HT1080 (cell line): ENCODE results near the gene CCM2L. TPM values are rescaled to one million over a fixed set of nuclear protein-coding genes. Genes with fewer than 3 reads are reported as not detected.

Source experiments
- small RNA-seq: library from RNA; depleted of rRNA; stranded (forward); fragments of <200 nt; gene quantifications from one replicate; pipeline ENCODE3, GENCODE V24; 2014
- total RNA-seq: library from RNA; depleted of rRNA; stranded (reverse); fragments of >200 nt; shearing (Covaris generic); gene quantifications from 2 replicates; pipeline ENCODE4 v1.2.3, GENCODE V29; 2014; rRNA removed

Gene CCM2L
- total RNA-seq, 1 experiment from 2014 or later, result not detected

Small RNAs within 50 kb of the gene (small RNA-seq; reads per million reads assigned to genes)
- gene RNA5SP481 (not detected), gene RNA5SP482 (not detected)

Other genes starting within 250 kb of the CCM2L start
- 0.70 and 1.0 TPM in 2 replicates for gene MYLK2, start 191.1 kb upstream of the CCM2L start, total RNA-seq
- gene FOXS1, start 164.8 kb upstream of the CCM2L start, total RNA-seq, result 0.17 and 0.35 TPM in 2 replicates
- 0.30 TPM in 1 of 2 replicates, not detected in the other for gene DUSP15, start 139.9 kb upstream of the CCM2L start, total RNA-seq
- gene TTLL9, start 139.8 kb upstream of the CCM2L start, total RNA-seq, result not detected in 2 replicates
- gene PDRG1, start 58.4 kb upstream of the CCM2L start, total RNA-seq, result 10.6 and 10.9 TPM in 2 replicates
- gene XKR7, start 42.3 kb upstream of the CCM2L start, total RNA-seq, result not detected in 2 replicates
- gene HCK, start 41.8 kb downstream of the CCM2L start, total RNA-seq, result not detected in 2 replicates
- gene TM9SF4, start 99.3 kb downstream of the CCM2L start, total RNA-seq, result 22.5 and 28.0 TPM in 2 replicates
- gene PLAGL2, start 197.3 kb downstream of the CCM2L start, total RNA-seq, result 4.9 and 5.8 TPM in 2 replicates
- gene POFUT1, start 197.4 kb downstream of the CCM2L start, total RNA-seq, result 75.8 and 82.3 TPM in 2 replicates